Right renal cortex interstitium (tissue), 3 donors: Measurements from ENCODE around the gene NELL2. TPM values are rescaled to one million over a fixed set of nuclear protein-coding genes. Genes with fewer than 3 reads are reported as not detected.
"Not testable (repeated sequence)": the region's sequence is repeated elsewhere in the genome, so short reads cannot be mapped to it uniquely, and the experiment has no call there.

Experiments used
- DNase-seq, 3 donors: peaks; one replicate each; pipeline ENCODE4 v3.0.0-alpha.2; 2013; ENCODE audit warnings: low read depth in 3 of 3, low spot score in 2 of 3
- polyA plus RNA-seq, 3 donors: library from polyadenylated mRNA; unstranded; fragments of 120-200 nt; gene quantifications; one replicate each; pipeline ENCODE4 v1.2.1, GENCODE V29; 2013; ENCODE audit not compliant: insufficient read length in 3 of 3

NELL2 gene
- polyA plus RNA-seq, 3 donors = 18.4 to 26.5 (median 25.1) TPM

- DNase-seq = no peak
Measured at GRCh38 chr12:44780221-44780790, 95.8 kb downstream of the NELL2 start.

GRCh38 chr12:44779766-44780165 is 96.3 kb downstream of the NELL2 start:
- DNase-seq = no peak

DNA sequence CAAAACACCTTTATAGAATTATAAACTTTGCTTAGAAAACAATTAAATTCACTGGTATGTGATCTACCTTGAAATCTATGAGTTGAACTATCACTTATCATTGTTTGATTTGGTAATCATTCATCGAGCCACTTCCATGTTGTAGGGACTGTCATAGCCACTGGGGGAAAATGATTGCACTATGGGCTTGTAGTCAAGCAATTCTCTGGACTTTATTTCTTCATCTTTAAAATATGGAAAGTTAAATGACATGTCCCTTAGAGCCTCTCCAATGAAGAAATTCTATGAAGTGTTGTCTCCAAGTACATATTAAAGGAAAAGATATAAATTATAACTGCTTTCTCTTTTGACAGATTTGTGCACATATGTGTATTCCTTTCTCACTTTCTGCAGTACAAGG is 97.3 kb downstream of the NELL2 start:
- no peak for DNase-seq

- no peak for DNase-seq
Measured at GRCh38 chr12:44777044-44777443, 99.1 kb downstream of the NELL2 start.

- no peak for DNase-seq
Measured at GRCh38 chr12:44775901-44776300, 100.2 kb downstream of the NELL2 start.

- no peak for DNase-seq
Measured at GRCh38 chr12:44774815-44775411, 101.2 kb downstream of the NELL2 start.

DNA sequence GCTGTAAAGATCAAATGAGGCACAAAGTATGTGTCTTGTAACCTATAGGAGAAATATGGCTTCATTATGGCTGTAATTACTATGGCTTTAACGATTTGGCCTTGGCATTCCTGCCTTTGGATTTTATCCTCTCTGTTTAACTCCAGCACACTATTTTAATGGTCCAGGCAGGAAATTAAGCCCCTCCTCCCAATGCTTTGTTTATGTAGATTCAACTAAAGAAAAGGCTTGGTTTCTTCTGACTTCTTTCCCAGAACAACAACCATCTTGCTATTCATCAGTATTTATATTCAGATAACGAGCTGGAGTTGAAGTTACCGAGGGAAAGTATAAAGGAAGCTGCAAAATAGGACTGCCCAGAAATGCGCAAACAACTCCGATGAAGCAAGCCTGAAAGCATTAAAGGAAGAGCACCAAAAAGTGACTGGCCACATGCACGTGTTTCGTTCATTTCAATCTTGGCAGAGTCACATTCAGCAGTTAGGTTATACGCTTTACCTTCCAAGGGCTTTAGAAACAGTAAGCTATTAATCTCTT is 104.6 kb downstream of the NELL2 start:
- DNase-seq = no peak

- no peak for DNase-seq
Measured at GRCh38 chr12:44765796-44766195, 110.3 kb downstream of the NELL2 start.

GRCh38 chr12:44763021-44763420 is 113.1 kb downstream of the NELL2 start:
- no peak for DNase-seq

GRCh38 chr12:44759289-44759688 is 116.8 kb downstream of the NELL2 start:
- no peak for DNase-seq

DNA sequence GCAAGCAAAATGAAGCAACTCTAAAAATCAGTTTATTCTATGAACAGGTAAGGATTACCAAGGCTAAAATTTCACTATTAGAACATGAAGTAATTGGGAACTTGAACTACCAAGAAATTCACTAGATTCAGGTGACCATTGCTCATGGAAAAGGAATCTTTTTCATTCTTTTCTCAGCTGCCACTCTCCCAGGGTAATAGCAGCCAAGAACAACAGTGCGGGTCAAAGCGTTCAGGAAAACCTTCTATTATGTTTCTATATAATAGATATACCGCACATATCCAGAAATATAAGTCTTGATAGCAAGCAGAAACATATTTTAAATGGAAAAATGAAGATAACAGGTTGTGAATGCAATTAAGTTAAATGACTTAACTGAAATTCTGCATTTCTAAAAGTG is 125.6 kb downstream of the NELL2 start:
- DNase-seq = no peak

DNA sequence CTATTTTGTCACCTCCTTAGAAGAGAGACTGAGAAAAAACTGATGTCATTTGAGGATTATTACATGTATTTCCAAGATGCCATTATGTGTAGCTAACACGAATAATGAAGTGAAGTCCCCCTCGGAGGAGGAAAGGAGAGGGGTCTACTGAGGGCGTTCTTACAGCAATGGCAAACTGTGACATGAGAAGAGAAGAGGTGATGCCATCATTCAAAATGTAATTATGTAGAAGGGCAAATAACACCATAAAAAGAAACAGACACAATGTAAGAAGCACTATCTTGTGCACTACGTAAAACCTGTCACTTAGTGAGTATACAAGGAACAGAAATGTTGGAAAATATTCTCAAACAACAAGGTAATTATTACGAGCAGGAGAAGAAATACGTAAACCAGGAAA is 126.5 kb downstream of the NELL2 start:
- DNase-seq = no peak

- no peak for DNase-seq
Measured at GRCh38 chr12:44748950-44749468, 127.1 kb downstream of the NELL2 start.

- not testable (repeated sequence) for DNase-seq
Measured at GRCh38 chr12:44741292-44741980, 134.7 kb downstream of the NELL2 start.

- no peak for DNase-seq
Measured at GRCh38 chr12:44738051-44738450, 138.1 kb downstream of the NELL2 start.

GRCh38 chr12:44728566-44728965 is 147.5 kb downstream of the NELL2 start:
- no peak for DNase-seq

DNA sequence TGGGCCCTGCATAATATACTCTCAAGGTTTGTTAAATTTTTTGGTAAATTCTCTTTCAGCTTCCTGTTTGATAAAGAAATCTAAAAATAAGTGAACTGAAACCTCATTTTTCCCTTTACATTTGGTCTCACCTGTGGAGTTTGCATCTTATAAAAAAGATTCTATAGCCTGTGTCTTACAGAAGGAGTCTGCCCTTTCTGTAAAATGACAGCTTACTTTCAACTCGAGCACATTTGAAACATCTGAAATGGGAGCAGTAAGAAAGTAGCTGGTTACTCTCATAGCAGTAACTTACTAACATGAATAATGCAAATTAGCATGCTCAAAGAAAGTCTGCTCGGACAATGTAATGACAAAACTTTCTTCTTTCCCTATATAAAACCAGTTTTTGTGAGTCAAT is 155.8 kb downstream of the NELL2 start:
- no peak for DNase-seq

GRCh38 chr12:44717612-44718011 is 158.5 kb downstream of the NELL2 start:
- no peak for DNase-seq

GRCh38 chr12:44716711-44717110 is 159.4 kb downstream of the NELL2 start:
- DNase-seq = no peak

DNA sequence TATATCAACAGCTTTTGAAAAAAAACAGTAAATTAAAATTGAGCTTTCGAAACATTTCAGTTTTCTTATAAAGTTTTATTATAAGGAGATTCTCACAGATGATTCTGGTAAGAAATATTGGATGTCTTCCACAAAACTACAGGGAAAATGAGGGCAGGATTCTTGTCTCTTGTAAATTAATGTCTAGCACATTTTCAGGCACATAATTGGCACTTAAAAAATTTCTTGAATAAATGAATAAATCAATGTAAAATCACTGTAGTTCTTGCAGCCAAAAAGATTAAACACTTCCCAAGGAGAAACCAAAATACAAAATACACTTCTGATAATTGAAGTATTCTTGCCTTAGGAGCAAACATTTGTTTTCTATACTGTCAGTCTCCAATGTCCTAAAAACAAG is 164.4 kb downstream of the NELL2 start:
- DNase-seq = no peak

- DNase-seq = no peak
Measured at GRCh38 chr12:44709166-44709565, 166.9 kb downstream of the NELL2 start.

GRCh38 chr12:44708218-44708617 is 167.9 kb downstream of the NELL2 start:
- DNase-seq = no peak
